Heart right ventricle (tissue), 16 donors: Measurements from ENCODE around the gene SOHLH2. TPM values are rescaled to one million over a fixed set of nuclear protein-coding genes. Genes with fewer than 3 reads are reported as not detected.

ENCODE experiments used
- ATAC-seq, 8 donors: fragments of 200-7000 bp; cut with Tn5 transposase; one replicate each; pipeline ENCODE4 v1.9.1; 2020; ENCODE audit warnings: mild to moderate bottlenecking in 8 of 8, moderate library complexity in 8 of 8, moderate number of reproducible peaks in 1 of 8
- DNase-seq, 2 donors: peaks; one replicate each; pipeline ENCODE4 v3.0.0-alpha.2; 2020
- H3K27ac ChIP-seq, 10 donors: fragments of 200-600 bp; sonication (generic) in 2 of 10; one replicate each; pipeline versions ENCODE4 v1.5.0 to v1.8.0; 2020 to 2022; ENCODE audit warnings: mild to moderate bottlenecking in 3 of 10
- H3K27me3 ChIP-seq, 7 donors: fragments of 200-600 bp; one replicate each; pipeline ENCODE4 v1.8.0; 2021 to 2022; ENCODE audit warnings: mild to moderate bottlenecking in 2 of 7
- H3K36me3 ChIP-seq, 9 donors: fragments of 200-600 bp; sonication (generic) in 1 of 9; one replicate each; pipeline versions ENCODE4 v1.5.0 to v1.8.0; 2020 to 2022; ENCODE audit warnings: mild to moderate bottlenecking in 2 of 9
- H3K4me1 ChIP-seq, 9 donors: fragments of 200-600 bp; sonication (generic) in 1 of 9; one replicate each; pipeline versions ENCODE4 v1.5.0 to v1.8.0; 2020 to 2022; ENCODE audit warnings: mild to moderate bottlenecking in 4 of 9
- H3K4me3 ChIP-seq, 10 donors: fragments of 200-600 bp; sonication (generic) in 2 of 10; one replicate each; pipeline versions ENCODE4 v1.5.0 to v1.8.0; 2020 to 2022; ENCODE audit warnings: mild to moderate bottlenecking in 7 of 10, moderate library complexity in 2 of 10
- H3K9me3 ChIP-seq, 11 donors: fragments of 200-600 bp in 10 of 11; sonication (generic) in 2 of 11; one replicate each; pipeline versions ENCODE4 v1.5.0 to v1.8.0; 2013 to 2022; ENCODE audit warnings: mild to moderate bottlenecking in 2 of 11, control low read depth in 1 of 11, moderate library complexity in 1 of 11
- WGBS, 2 donors: extraction: QIAGEN DNeasy Blood & Tissue Kit; methylation state at CpG; one replicate each; pipeline ENCODE4 v1.1.7; 2013; ENCODE audit warnings: inconsistent platforms in 1 of 2; 5-methylcytosine and 5-hydroxymethylcytosine counted together
- intact Hi-C, 10 donors: fragments of 100-400 bp; cut with DNase I; formaldehyde crosslinking; loops; one replicate each; pipeline versions ENCODE4 v1.11.1 to v1.14.2; 2022
- polyA plus RNA-seq, 2 donors: library from polyadenylated mRNA; stranded (reverse); fragments of 200-250 nt; gene quantifications; one replicate each; pipeline ENCODE4 v1.2.3, GENCODE V29; 2013
- total RNA-seq, 10 donors: library from RNA; stranded (reverse); fragmentation: NEBNext Ultra II Directional in 3 of 10; extraction: Animal tissue kit (Norgen Biotek cat#: 25700) in 3 of 10; gene quantifications; one replicate each; pipeline versions ENCODE4 v1.2.1 to v1.2.4, GENCODE V29; 2021 to 2023
- TF ChIP-seq, protein P1 (sequence below), 9 donors: fragments of 200-600 bp; sonication (generic) in 2 of 9; IDR thresholded peaks; one replicate each; pipeline versions ENCODE4 v1.5.0 to v1.8.0; 2021 to 2022; ENCODE audit warnings: antibody characterized with exemption in 9 of 9, mild to moderate bottlenecking in 5 of 9, moderate library complexity in 1 of 9
- donor health status: Arrhythmogenic right ventricular cardiomyopathy.
- donor health status: ischemic (EF 13 %, LVEDD 7.1; RV severe dilation, severe dysfunction).
- donor health status: healthy with polysubstance abuse.
- donor health status: DM: no; HTN: yes; CAD: no.
- donor health status: DM: no; HTN: no; CAD: no.
- donor health status: ischemic (EF 25% LVEDD 6.9; RV normal size, moderate dysfunction).
- donor health status: ischemic (EF 25% LVEDD 5.7; RV mildly dilated, moderate dysfunction).
- donor health status: healthy.
- donor health status: DM: yes; HTN: yes; CAD: no.
- donor health status: Ischemic cardiomyopathy.
- donor health status: ischemic (EF 35%, LVEDD 5.7; RV mildly dilated, moderate dysfunction).
- donor health status: nonischemic (EF 11% LVEDD 7.7; RV severe dilation, severe dysfunction).
- donor health status: DM: yes; HTN: yes; CAD: no.
- donor health status: PGD.
- donor health status: ischemic (EF 29% LVEDD 5.4; RV normal size, mild dysfunction).
- donor health status: nonischemic (EF 23%, LVEDD 6.1; RV moderate dilation, normal function).

SOHLH2 gene
- total and polyA plus RNA-seq, 12 donors = 0.10 to 3.0 (median 0.79) TPM; not detected in 2

- DNase-seq (no peak), ATAC-seq (no peak)
- Histone ChIP-seq H3K4me3 (no peak overlapping the region), H3K9me3 (peaks cover 0 to 27% (median 10%) of the 10 kb centered on the region in 11 donors), H3K27me3 (no peaks in the 10 kb centered on the region), H3K27ac (no peak overlapping the region), H3K4me1 (no peaks in the 10 kb centered on the region), H3K36me3 (no peaks in the 10 kb centered on the region)
- intact Hi-C loops = no loop called here
- 68 to 71% methylated on average over 1 of the region's 1 CpG for WGBS, 2 donors
- TF ChIP-seq, protein P1, sequence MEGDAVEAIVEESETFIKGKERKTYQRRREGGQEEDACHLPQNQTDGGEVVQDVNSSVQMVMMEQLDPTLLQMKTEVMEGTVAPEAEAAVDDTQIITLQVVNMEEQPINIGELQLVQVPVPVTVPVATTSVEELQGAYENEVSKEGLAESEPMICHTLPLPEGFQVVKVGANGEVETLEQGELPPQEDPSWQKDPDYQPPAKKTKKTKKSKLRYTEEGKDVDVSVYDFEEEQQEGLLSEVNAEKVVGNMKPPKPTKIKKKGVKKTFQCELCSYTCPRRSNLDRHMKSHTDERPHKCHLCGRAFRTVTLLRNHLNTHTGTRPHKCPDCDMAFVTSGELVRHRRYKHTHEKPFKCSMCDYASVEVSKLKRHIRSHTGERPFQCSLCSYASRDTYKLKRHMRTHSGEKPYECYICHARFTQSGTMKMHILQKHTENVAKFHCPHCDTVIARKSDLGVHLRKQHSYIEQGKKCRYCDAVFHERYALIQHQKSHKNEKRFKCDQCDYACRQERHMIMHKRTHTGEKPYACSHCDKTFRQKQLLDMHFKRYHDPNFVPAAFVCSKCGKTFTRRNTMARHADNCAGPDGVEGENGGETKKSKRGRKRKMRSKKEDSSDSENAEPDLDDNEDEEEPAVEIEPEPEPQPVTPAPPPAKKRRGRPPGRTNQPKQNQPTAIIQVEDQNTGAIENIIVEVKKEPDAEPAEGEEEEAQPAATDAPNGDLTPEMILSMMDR (IDR thresholded peaks at IDR 0.05) = no peak
Measured at GRCh38 chr13:36224730-36225129, 10.4 kb upstream of the SOHLH2 start.

GRCh38 chr13:36219883-36220282 is 5.5 kb upstream of the SOHLH2 start:
- Histone ChIP-seq H3K36me3 (no peaks in the 10 kb centered on the region), H3K9me3 (peaks cover 0 to 19% (median 6%) of the 10 kb centered on the region in 11 donors), H3K4me3 (no peak overlapping the region), H3K27ac (no peak overlapping the region), H3K27me3 (no peaks in the 10 kb centered on the region), H3K4me1 (no peaks in the 10 kb centered on the region)
- DNase-seq (no peak), ATAC-seq (no peak)
- intact Hi-C loops = no loop called here
- TF ChIP-seq, protein P1 (IDR thresholded peaks at IDR 0.05) = no peak

DNA sequence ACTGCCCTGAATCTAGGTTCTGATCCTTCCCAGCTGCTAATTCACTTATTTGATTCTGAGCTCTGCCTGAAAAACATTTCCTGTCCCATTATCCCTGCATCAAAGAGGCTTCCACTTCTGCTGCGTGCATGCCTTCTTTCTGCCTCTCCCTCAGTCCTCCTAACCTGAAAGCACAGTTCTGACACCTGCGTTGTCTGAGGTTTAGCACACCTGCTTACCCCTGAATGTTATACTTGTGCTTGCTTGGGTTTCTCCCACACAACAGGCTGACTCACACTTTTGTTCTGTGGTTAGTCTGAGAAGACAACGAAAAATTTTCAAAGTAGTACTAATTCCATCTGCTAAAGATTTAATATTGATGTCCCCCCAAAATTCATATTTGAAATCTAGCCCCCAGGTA is 3.1 kb upstream of the SOHLH2 start:
- ATAC-seq = no peak
- no peak overlapping the region for H3K4me3 ChIP-seq
- TF ChIP-seq, protein P1 (IDR thresholded peaks at IDR 0.05) = no peak
- intact Hi-C loops = no loop called here
- no peaks in the 10 kb centered on the region for H3K27me3 ChIP-seq
- H3K27ac ChIP-seq = no peak overlapping the region
- peaks cover 0 to 8% (median 0%) of the 10 kb centered on the region in 11 donors for H3K9me3 ChIP-seq
- no peaks in the 10 kb centered on the region for H3K4me1 ChIP-seq
- 72 to 86% methylated on average over 3 of the region's 3 CpGs for WGBS, 2 donors
- no peak for DNase-seq
- no peaks in the 10 kb centered on the region for H3K36me3 ChIP-seq

DNA sequence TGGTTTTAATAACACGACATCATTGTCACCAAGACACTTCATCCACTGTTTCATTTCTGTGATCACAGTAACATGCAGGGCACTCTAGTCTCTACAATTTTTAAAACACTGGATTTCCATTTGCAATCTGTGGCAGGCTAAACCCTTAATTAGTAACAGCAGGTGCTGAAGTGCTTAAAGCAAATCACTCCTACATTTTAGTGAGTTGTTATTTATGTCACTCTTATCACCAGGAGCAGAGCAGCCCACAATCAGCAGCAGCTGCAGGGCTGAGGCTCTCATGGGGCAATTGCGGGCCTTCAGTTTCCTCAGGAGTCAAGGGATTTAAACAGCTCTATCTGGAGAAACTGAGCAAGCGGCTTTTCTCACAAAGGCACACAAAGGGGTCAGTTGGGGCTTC is 1.6 kb downstream of the SOHLH2 start:
- Histone ChIP-seq H3K36me3 (no peaks in the 10 kb centered on the region), H3K27ac (no peak overlapping the region), H3K27me3 (no peaks in the 10 kb centered on the region), H3K4me1 (no peaks in the 10 kb centered on the region), H3K4me3 (no peak overlapping the region), H3K9me3 (peaks cover 0 to 5% (median 0%) of the 10 kb centered on the region in 11 donors)
- TF ChIP-seq, protein P1 (IDR thresholded peaks at IDR 0.05) = no peak
- intact Hi-C loops = loop anchor here in 1 of 10 donors (5.0 kb wide), 1 partner anchor 55 kb away; no protein-coding TSS in a partner anchor
- DNase-seq (no peak), ATAC-seq (no peak)
- WGBS, 2 donors = 61 to 66% methylated on average over 3 of the region's 3 CpGs
